B cell (primary cell): ENCODE data around the gene FAM229A. TPM values are rescaled to one million over a fixed set of nuclear protein-coding genes. Genes with fewer than 3 reads are reported as not detected.

ENCODE experiments used
- ATAC-seq: fragments of 200-7000 bp; cut with Tn5 transposase; one replicate; pipeline ENCODE4 v1.10.0; 2021; ENCODE audit warnings: low read depth, mild to moderate bottlenecking, moderate number of reproducible peaks, moderate library complexity
- CTCF ChIA-PET: fragments of 350-600 bp; sonication (Branson Sonifier 250); formaldehyde crosslinking; loops from one replicate; lab custom pipeline; 2021; ENCODE audit warnings: antibody characterized with exemption, inconsistent platforms; lab: Charles Lee
- POLR2A ChIA-PET: fragments of 350-600 bp; sonication (Branson Sonifier 250); formaldehyde crosslinking; loops from one replicate; lab custom pipeline; 2021; ENCODE audit warnings: antibody characterized with exemption; lab: Charles Lee
- DNase-seq: peaks from one replicate; pipeline ENCODE4 v3.0.0; 2013
- H2AFZ ChIP-seq: 2 replicates; pipeline ENCODE4 v1.6.1; 2012; ENCODE audit warnings: mild to moderate bottlenecking, low read depth, low read length; ENCODE audit not compliant: insufficient read depth, poor library complexity, severe bottlenecking
- H3K27ac ChIP-seq, 2 donors: 1 replicate in 1 of 2; 2 replicates in 1 of 2; pipeline ENCODE4 v1.5.1; 2012 to 2013; ENCODE audit warnings: low read length in 2 of 2, mild to moderate bottlenecking in 2 of 2, moderate library complexity in 1 of 2
- H3K27me3 ChIP-seq, 4 experiments: fragments of 200-600 bp in 1 of 4; sonication (generic) in 1 of 4; replicated peaks in 1 of 4; 1 replicate in 2 of 4; 2 replicates in 2 of 4; pipeline versions ENCODE4 v1.6.1 to v1.7.0; 2013 to 2016; ENCODE audit warnings: low read length in 3 of 4, mild to moderate bottlenecking in 2 of 4, mixed read lengths in 1 of 4, moderate library complexity in 1 of 4; ENCODE audit not compliant: insufficient read depth in 4 of 4, control insufficient read depth in 3 of 4; ENCODE audit errors: control extremely low read depth in 1 of 4
- H3K36me3 ChIP-seq, 2 experiments: replicated peaks in 1 of 2; 1 replicate in 1 of 2; 2 replicates in 1 of 2; pipeline versions ENCODE4 v1.6.1 to v1.7.1; 2013; ENCODE audit warnings: low read length in 1 of 2; ENCODE audit not compliant: insufficient read depth in 2 of 2, control insufficient read depth in 1 of 2; ENCODE audit errors: control extremely low read depth in 1 of 2, extremely low read depth in 1 of 2
- H3K4me1 ChIP-seq, 2 donors: fragments of 200-600 bp in 1 of 2; sonication (generic) in 1 of 2; 1 replicate in 1 of 2; 2 replicates in 1 of 2; pipeline versions ENCODE4 v1.5.1 to v1.6.1; 2013 to 2017; ENCODE audit warnings: low read length in 2 of 2; ENCODE audit not compliant: control insufficient read depth in 2 of 2, insufficient read depth in 2 of 2
- H3K4me2 ChIP-seq: replicated peaks from 2 replicates; pipeline ENCODE3; 2012; ENCODE audit warnings: mild to moderate bottlenecking, low read depth, low read length; ENCODE audit not compliant: poor library complexity, severe bottlenecking
- H3K4me3 ChIP-seq, 5 experiments: fragments of 200-600 bp in 1 of 5; sonication (generic) in 1 of 5; 1 replicate in 3 of 5; 2 replicates in 2 of 5; pipeline versions ENCODE4 v1.5.1 to v1.7.0; 2011 to 2016; ENCODE audit warnings: low read length in 4 of 5, mild to moderate bottlenecking in 4 of 5, low read depth in 2 of 5, control low read depth in 1 of 5, moderate library complexity in 1 of 5; ENCODE audit not compliant: insufficient read depth in 1 of 5; ENCODE audit errors: control extremely low read depth in 1 of 5, extremely low read depth in 1 of 5
- H3K79me2 ChIP-seq: fragments of 200-600 bp; sonication (generic); one replicate; pipeline ENCODE4 v1.6.0; 2016; ENCODE audit warnings: low read length; ENCODE audit not compliant: control insufficient read depth, insufficient read depth
- H3K9ac ChIP-seq: fragments of 200-600 bp; sonication (generic); 2 replicates; pipeline ENCODE4 v1.6.1; 2017; ENCODE audit warnings: mild to moderate bottlenecking, low read length, moderate library complexity
- H3K9me3 ChIP-seq, 3 donors: one replicate each; pipeline versions ENCODE4 v1.6.1 to v1.7.1; 2013; ENCODE audit warnings: low read length in 2 of 3; ENCODE audit not compliant: control insufficient read depth in 2 of 3, insufficient read depth in 1 of 3; ENCODE audit errors: control extremely low read depth in 1 of 3
- H4K20me1 ChIP-seq: 2 replicates; pipeline ENCODE4 v1.6.0; 2012; ENCODE audit warnings: mild to moderate bottlenecking, low read length; ENCODE audit not compliant: insufficient read depth, control insufficient read depth, poor library complexity, severe bottlenecking
- H3K27ac Mint-ChIP-seq: one replicate; pipeline ENCODE4 v1.8.0; 2021; ENCODE audit warnings: mixed read lengths
- H3K27me3 Mint-ChIP-seq: one replicate; pipeline ENCODE4 v1.8.0; 2021; ENCODE audit warnings: mixed read lengths
- H3K4me1 Mint-ChIP-seq: one replicate; pipeline ENCODE4 v1.8.0; 2021; ENCODE audit warnings: mixed read lengths
- H3K4me3 Mint-ChIP-seq: one replicate; pipeline ENCODE4 v1.8.0; 2021; ENCODE audit warnings: mixed read lengths
- H3K9me3 Mint-ChIP-seq: one replicate; pipeline ENCODE4 v1.8.0; 2022; ENCODE audit warnings: mixed read lengths; ENCODE audit not compliant: insufficient read depth
- EZH2 ChIP-seq: IDR thresholded peaks from 2 replicates; pipeline ENCODE4 v1.6.1; 2012; ENCODE audit warnings: borderline replicate concordance, low read depth, mild to moderate bottlenecking, moderate library complexity, low read length; ENCODE audit not compliant: insufficient read depth, poor library complexity, severe bottlenecking
- WGBS: methylation state at CpG from one replicate; pipeline ENCODE4 v1.1.5; 2013; ENCODE audit warnings: missing lambda C conversion rate; ENCODE audit not compliant: insufficient coverage; 5-methylcytosine and 5-hydroxymethylcytosine counted together
- intact Hi-C: fragments of 100-400 bp; cut with micrococcal nuclease; formaldehyde crosslinking; loops from one replicate; pipeline ENCODE4 v1.10.0; 2022
- polyA plus RNA-seq: library from polyadenylated mRNA; depleted of rRNA; stranded (reverse); fragments of >200 nt; gene quantifications from 2 replicates; pipeline ENCODE4 v1.2.3, GENCODE V29; 2012
- total RNA-seq, 2 donors: library from RNA; stranded (reverse); fragments of 120-200 nt in 1 of 2; gene quantifications; 1 replicate in 1 of 2; 2 replicates in 1 of 2; pipeline versions ENCODE4 v1.2.3 to v1.2.4, GENCODE V29; 2013 to 2022
- TF ChIP-seq, protein P1 (sequence below): fragments of 200-600 bp; IDR thresholded peaks from one replicate; pipeline ENCODE4 v1.8.0; 2022; ENCODE audit warnings: antibody characterized with exemption, mild to moderate bottlenecking

Gene FAM229A
- total and polyA plus RNA-seq, 2 donors (not counting 1 experiment from before 2014, with no cell fraction given) = 33.3 to 33.8 TPM

DNA sequence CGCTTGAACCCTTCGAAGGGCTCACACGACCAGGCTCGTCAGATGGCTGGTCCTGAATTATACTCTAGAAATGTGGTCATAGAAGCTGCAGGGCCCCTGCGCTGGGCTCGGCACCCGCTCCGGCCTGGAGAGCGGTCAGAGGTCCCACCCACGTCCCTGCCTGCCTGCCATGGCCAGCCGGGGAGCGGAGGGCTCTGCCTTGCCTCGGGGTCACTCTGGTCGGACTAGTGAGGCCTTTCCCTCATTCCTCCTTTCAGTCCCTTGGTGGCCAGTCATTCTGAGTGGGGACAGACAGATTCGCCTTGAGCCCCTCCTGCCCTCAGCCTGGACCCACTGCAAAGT lies 25.7 kb downstream of the FAM229A start:
- ChIA-PET CTCF (interaction anchor here (0.6 to 6.2 kb wide), 26 partner anchors 11 to 264 kb away, joined by 3 to 71 read pairs (median 5); partner anchors contain the start of genes CCDC28B and TMEM39B), POLR2A (interaction anchor here (0.6 to 3.9 kb wide), 25 partner anchors 8 to 264 kb away, joined by 3 to 53 read pairs (median 6); partner anchors contain the start of genes BSDC1, CCDC28B, FAM167B and HDAC1)
- ATAC-seq (no peak), DNase-seq (no peak)
- Mint-ChIP-seq H3K4me1 (peaks cover 56% of the 10 kb centered on the region), H3K9me3 (no peaks in the 10 kb centered on the region), H3K27me3 (no peaks in the 10 kb centered on the region), H3K27ac (peak overlapping the region; percentile 92), H3K4me3 (peak overlapping the region; percentile 88)
- Histone ChIP-seq H3K4me3 (peak overlapping the region in 4 of 5 experiments; percentile 44 to 75 (median 59)), H3K27ac (peak overlapping the region; percentile 40 to 49), H3K27me3 (no peaks in the 10 kb centered on the region), H3K9ac (peak overlapping the region; percentile 75), H3K79me2 (peaks cover 16% of the 10 kb centered on the region), H4K20me1 (peaks cover 35% of the 10 kb centered on the region), H3K36me3 (peaks cover 1 to 23% of the 10 kb centered on the region in 2 experiments), H3K4me1 (peaks cover 57 to 61% of the 10 kb centered on the region in 2 donors), H3K9me3 (no peaks in the 10 kb centered on the region), H2AFZ (no peak overlapping the region), H3K4me2 (peak overlapping the region; percentile 89)
- TF ChIP-seq, protein P1, sequence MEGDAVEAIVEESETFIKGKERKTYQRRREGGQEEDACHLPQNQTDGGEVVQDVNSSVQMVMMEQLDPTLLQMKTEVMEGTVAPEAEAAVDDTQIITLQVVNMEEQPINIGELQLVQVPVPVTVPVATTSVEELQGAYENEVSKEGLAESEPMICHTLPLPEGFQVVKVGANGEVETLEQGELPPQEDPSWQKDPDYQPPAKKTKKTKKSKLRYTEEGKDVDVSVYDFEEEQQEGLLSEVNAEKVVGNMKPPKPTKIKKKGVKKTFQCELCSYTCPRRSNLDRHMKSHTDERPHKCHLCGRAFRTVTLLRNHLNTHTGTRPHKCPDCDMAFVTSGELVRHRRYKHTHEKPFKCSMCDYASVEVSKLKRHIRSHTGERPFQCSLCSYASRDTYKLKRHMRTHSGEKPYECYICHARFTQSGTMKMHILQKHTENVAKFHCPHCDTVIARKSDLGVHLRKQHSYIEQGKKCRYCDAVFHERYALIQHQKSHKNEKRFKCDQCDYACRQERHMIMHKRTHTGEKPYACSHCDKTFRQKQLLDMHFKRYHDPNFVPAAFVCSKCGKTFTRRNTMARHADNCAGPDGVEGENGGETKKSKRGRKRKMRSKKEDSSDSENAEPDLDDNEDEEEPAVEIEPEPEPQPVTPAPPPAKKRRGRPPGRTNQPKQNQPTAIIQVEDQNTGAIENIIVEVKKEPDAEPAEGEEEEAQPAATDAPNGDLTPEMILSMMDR = no peak
- no peak for TF ChIP-seq EZH2
- WGBS = 35% methylated on average over 15 of the region's 15 CpGs
- intact Hi-C loops = loop anchor here (1.0 to 5.0 kb wide), 6 partner anchors 15 to 136 kb away; partner anchors contain the start of genes BSDC1, CCDC28B, EIF3I and TMEM234
